ENCODE results near the gene LRRC45. TPM values are rescaled to one million over a fixed set of nuclear protein-coding genes. Genes with fewer than 3 reads are reported as not detected.

LRRC45 gene
- total and polyA plus RNA-seq, 9 donors, result 0.67 to 16.4 (median 7.1) TPM

- Histone ChIP-seq H3K4me3 (peak overlapping the region; percentile 89), H3K27me3 (no peaks in the 10 kb centered on the region), H3K9me3 (no peaks in the 10 kb centered on the region), H3K4me1 (ENCODE audit: insufficient read depth) (peaks cover 8% of the 10 kb centered on the region), H3K27ac (no peak overlapping the region), H3K36me3 (no peaks in the 10 kb centered on the region)
- 5 to 9% (median 7%) methylated on average over 33 to 55 of the region's 55 CpGs for WGBS, 3 donors
- TF ChIP-seq POLR2A (IDR thresholded peaks at IDR 0.05), result no peak
- TF ChIP-seq, protein P1, sequence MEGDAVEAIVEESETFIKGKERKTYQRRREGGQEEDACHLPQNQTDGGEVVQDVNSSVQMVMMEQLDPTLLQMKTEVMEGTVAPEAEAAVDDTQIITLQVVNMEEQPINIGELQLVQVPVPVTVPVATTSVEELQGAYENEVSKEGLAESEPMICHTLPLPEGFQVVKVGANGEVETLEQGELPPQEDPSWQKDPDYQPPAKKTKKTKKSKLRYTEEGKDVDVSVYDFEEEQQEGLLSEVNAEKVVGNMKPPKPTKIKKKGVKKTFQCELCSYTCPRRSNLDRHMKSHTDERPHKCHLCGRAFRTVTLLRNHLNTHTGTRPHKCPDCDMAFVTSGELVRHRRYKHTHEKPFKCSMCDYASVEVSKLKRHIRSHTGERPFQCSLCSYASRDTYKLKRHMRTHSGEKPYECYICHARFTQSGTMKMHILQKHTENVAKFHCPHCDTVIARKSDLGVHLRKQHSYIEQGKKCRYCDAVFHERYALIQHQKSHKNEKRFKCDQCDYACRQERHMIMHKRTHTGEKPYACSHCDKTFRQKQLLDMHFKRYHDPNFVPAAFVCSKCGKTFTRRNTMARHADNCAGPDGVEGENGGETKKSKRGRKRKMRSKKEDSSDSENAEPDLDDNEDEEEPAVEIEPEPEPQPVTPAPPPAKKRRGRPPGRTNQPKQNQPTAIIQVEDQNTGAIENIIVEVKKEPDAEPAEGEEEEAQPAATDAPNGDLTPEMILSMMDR (IDR thresholded peaks at IDR 0.05), result no peak
- TF ChIP-seq EP300 (IDR thresholded peaks at IDR 0.05), result no peak
- DNase-seq, result no peak
- intact Hi-C loops (cut with DNase I), result loop anchor here in 1 of 4 donors (10.0 kb wide), 1 partner anchor 301 kb away; no protein-coding TSS in a partner anchor
Measured at GRCh38 chr17:82023447-82024241, 539 bp downstream of the LRRC45 start.

GRCh38 chr17:82024859-82025258 is 1.8 kb downstream of the LRRC45 start:
- intact Hi-C loops (cut with DNase I), result loop anchor here in 1 of 4 donors (10.0 kb wide), 1 partner anchor 300 kb away; no protein-coding TSS in a partner anchor

GRCh38 chr17:82025401-82026107 is 2.4 kb downstream of the LRRC45 start:
- TF ChIP-seq EP300 (IDR thresholded peaks at IDR 0.05) (no peak), POLR2A (IDR thresholded peaks at IDR 0.05) (no peak)
- TF ChIP-seq, protein P1 (IDR thresholded peaks at IDR 0.05), result no peak
- Histone ChIP-seq H3K27ac (no peak overlapping the region), H3K36me3 (no peaks in the 10 kb centered on the region), H3K27me3 (no peaks in the 10 kb centered on the region), H3K4me3 (no peak overlapping the region), H3K9me3 (no peaks in the 10 kb centered on the region), H3K4me1 (ENCODE audit: insufficient read depth) (peaks cover 11% of the 10 kb centered on the region)
- no peak for DNase-seq
- intact Hi-C loops (cut with DNase I), result loop anchor here in 1 of 4 donors (10.0 kb wide), 1 partner anchor 299 kb away; no protein-coding TSS in a partner anchor
- 89 to 95% (median 92%) methylated on average over 24 to 25 of the region's 25 CpGs for WGBS, 3 donors

More at GRCh38 chr17:82024859-82025258, 1.8 kb downstream of the LRRC45 start:
- peaks cover 8% of the 10 kb centered on the region for H3K4me1 ChIP-seq (ENCODE audit: insufficient read depth)
- no peak for DNase-seq
- H3K27ac ChIP-seq, result no peak overlapping the region
- no peaks in the 10 kb centered on the region for H3K36me3 ChIP-seq
- no peaks in the 10 kb centered on the region for H3K9me3 ChIP-seq
- 91 to 95% (median 92%) methylated on average over 9 to 17 of the region's 17 CpGs for WGBS, 3 donors
- no peak overlapping the region for H3K4me3 ChIP-seq
- TF ChIP-seq EP300 (IDR thresholded peaks at IDR 0.05), result no peak
- TF ChIP-seq, protein P1 (IDR thresholded peaks at IDR 0.05), result no peak
- no peaks in the 10 kb centered on the region for H3K27me3 ChIP-seq

DNA sequence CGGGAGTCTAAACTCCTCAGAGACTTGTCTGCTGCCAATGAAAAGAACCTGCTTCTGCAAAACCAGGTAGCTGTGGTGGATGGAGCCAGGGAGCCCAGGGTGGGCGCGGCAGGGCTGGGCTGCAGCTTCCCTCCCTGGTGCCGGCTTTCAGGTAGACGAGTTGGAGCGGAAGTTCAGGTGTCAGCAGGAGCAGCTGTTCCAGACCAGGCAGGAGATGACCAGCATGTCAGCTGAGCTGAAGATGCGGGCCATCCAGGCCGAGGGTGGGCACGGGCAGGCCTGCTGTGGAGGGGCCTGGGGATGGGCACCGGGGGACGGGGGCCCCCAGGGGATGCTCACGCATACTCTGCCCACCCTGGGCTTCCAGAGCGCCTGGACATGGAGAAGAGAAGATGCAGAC is 5.1 kb downstream of the LRRC45 start:
- TF ChIP-seq EP300 (IDR thresholded peaks at IDR 0.05), result no peak
- TF ChIP-seq, protein P1 (IDR thresholded peaks at IDR 0.05), result no peak
- TF ChIP-seq POLR2A (IDR thresholded peaks at IDR 0.05), result no peak
- no peaks in the 10 kb centered on the region for H3K27me3 ChIP-seq
- H3K36me3 ChIP-seq, result no peaks in the 10 kb centered on the region
- no peak for DNase-seq
- no peak overlapping the region for H3K4me3 ChIP-seq
- intact Hi-C loops (cut with DNase I), result loop anchor here in 1 of 4 donors (10.0 kb wide), 1 partner anchor 297 kb away; no protein-coding TSS in a partner anchor
- peaks cover 8% of the 10 kb centered on the region for H3K4me1 ChIP-seq (ENCODE audit: insufficient read depth)
- 96 to 98% (median 96%) methylated on average over 9 to 13 of the region's 13 CpGs for WGBS, 3 donors
- no peaks in the 10 kb centered on the region for H3K9me3 ChIP-seq
- no peak overlapping the region for H3K27ac ChIP-seq
